K562 (cell line): ENCODE data around the gene CFD. TPM values are rescaled to one million over a fixed set of nuclear protein-coding genes. Genes with fewer than 3 reads are reported as not detected.
A peak's percentile ranks its signal among the peaks of the same experiment; 100 is the strongest.

Experiments used
- BHLHE40 ChIP-seq: IDR thresholded peaks from 2 replicates; pipeline ENCODE4 v1.6.1; 2011; ENCODE audit warnings: low read length, improper control_type of control experiment
- CUX1 ChIP-seq: fragments of 200-800 bp; sonication (Bioruptor generic); IDR thresholded peaks from 2 replicates; pipeline ENCODE4 v1.6.1; 2016; ENCODE audit warnings: missing genetic modification characterization, missing compliant biosample characterization
- EGR1 ChIP-seq: fragments of 450-650 bp; conservative IDR thresholded peaks from 2 replicates; pipeline ENCODE4 v1.6.1; 2017; ENCODE audit warnings: mild to moderate bottlenecking
- ELF4 ChIP-seq: fragments of 450-650 bp; formaldehyde crosslinking; IDR thresholded peaks from 2 replicates; pipeline ENCODE4 v1.4.0; 2022; ENCODE audit warnings: missing genetic modification characterization
- GATAD2A ChIP-seq: fragments of 450-650 bp; IDR thresholded peaks from 2 replicates; pipeline ENCODE4 v1.6.1; 2017
- L3MBTL2 ChIP-seq: fragments of 450-650 bp; IDR thresholded peaks from 2 replicates; pipeline ENCODE4 v1.6.1; 2016; ENCODE audit warnings: mild to moderate bottlenecking, moderate library complexity
- LEF1 ChIP-seq: fragments of 450-650 bp; IDR thresholded peaks from 2 replicates; pipeline ENCODE4 v1.6.1; 2016; ENCODE audit warnings: mild to moderate bottlenecking
- MTA1 ChIP-seq: fragments of 450-650 bp; IDR thresholded peaks from 2 replicates; pipeline ENCODE4 v1.6.1; 2017; ENCODE audit warnings: borderline replicate concordance
- NRF1 ChIP-seq, 2 experiments: fragments of 450-650 bp; IDR thresholded peaks in 1 of 2; conservative IDR thresholded peaks in 1 of 2; 2 replicates each; pipeline ENCODE4 v1.6.1; 2014; ENCODE audit warnings: mild to moderate bottlenecking in 2 of 2
- POLR2G ChIP-seq: fragments of 200-400 bp; formaldehyde crosslinking; IDR thresholded peaks from 2 replicates; pipeline ENCODE4 v1.6.1; 2017; ENCODE audit warnings: low read depth, mild to moderate bottlenecking, antibody characterized with exemption, low read length, moderate library complexity
- RFX5 ChIP-seq: IDR thresholded peaks from 2 replicates; pipeline ENCODE4 v1.6.1; 2011; ENCODE audit warnings: low read depth, mild to moderate bottlenecking, improper control_type of control experiment, low read length
- SP2 ChIP-seq: IDR thresholded peaks from 2 replicates; pipeline ENCODE4 v1.6.1; 2011; ENCODE audit warnings: mild to moderate bottlenecking, low read depth, low read length, moderate library complexity; ENCODE audit not compliant: poor library complexity, severe bottlenecking; ENCODE audit errors: extremely low read depth
- TFAP4 ChIP-seq: sonication (generic); formaldehyde crosslinking; IDR thresholded peaks from 2 replicates; pipeline ENCODE4 v1.8.0; 2022; ENCODE audit warnings: missing genetic modification reagents, mild to moderate bottlenecking, moderate library complexity, borderline replicate concordance
- ZNF41 ChIP-seq: fragments of 250-450 bp; sonication (Bioruptor Pico); conservative IDR thresholded peaks from 2 replicates; pipeline ENCODE4 v1.4.0; 2020; ENCODE audit warnings: mild to moderate bottlenecking
- ZNF583 ChIP-seq: fragments of 250-450 bp; sonication (Bioruptor Pico); IDR thresholded peaks from 2 replicates; pipeline ENCODE4 v1.4.0; 2020
- ZNF75A ChIP-seq: fragments of 450-650 bp; formaldehyde crosslinking; IDR thresholded peaks from 2 replicates; pipeline ENCODE4 v1.4.0; 2020; ENCODE audit warnings: mild to moderate bottlenecking
- polyA plus RNA-seq, 8 experiments: library from polyadenylated mRNA; depleted of rRNA in 4 of 8; stranded (reverse) in 5 of 8; unstranded in 3 of 8; fragments of >200 nt; fragmentation: Nextera tagmentation in 2 of 8; fragmentation: Illumina TruSeq in 1 of 8; extraction: Ambion mirVana in 2 of 8; extraction: Trizol in 1 of 8; gene quantifications; 2 replicates each; pipeline versions ENCODE4 v1.2.1 to v1.2.3, GENCODE V29; 2011 to 2014; ENCODE audit warnings: inconsistent platforms in 1 of 8, missing spikeins in 1 of 8
- total RNA-seq, 7 experiments: library from RNA; depleted of rRNA in 6 of 7; stranded (reverse); fragments of >200 nt in 6 of 7; fragmentation: Illumina TruSeq in 2 of 7; extraction: Trizol in 2 of 7; gene quantifications; 2 replicates each; pipeline versions ENCODE4 v1.2.1 to v1.2.3, GENCODE V29; 2011 to 2021; ENCODE audit warnings: low replicate concordance in 1 of 7
- TF ChIP-seq, protein P1 (sequence below), 2 experiments: IDR thresholded peaks; 2 replicates each; pipeline ENCODE4 v1.6.1; 2012; ENCODE audit warnings: improper control_type of control experiment in 2 of 2, low read depth in 2 of 2, low read length in 2 of 2, borderline replicate concordance in 1 of 2
- TF ChIP-seq, protein P2 (sequence below), 3 experiments: fragments of 200-800 bp in 1 of 3; sonication (Bioruptor generic) in 1 of 3; sonication (generic) in 1 of 3; formaldehyde crosslinking in 1 of 3; IDR thresholded peaks; 2 replicates each; pipeline versions ENCODE4 v1.6.1 to v1.8.0; 2016 to 2022; ENCODE audit warnings: mild to moderate bottlenecking in 2 of 3, missing compliant biosample characterization in 2 of 3, missing genetic modification characterization in 2 of 3, missing genetic modification reagents in 1 of 3

CFD gene
- total and polyA plus RNA-seq, 9 of the 15 experiments (the other 6 are each of a cell fraction or from before 2014, with no cell fraction given) = 0.52 to 59.4 (median 7.6) TPM

DNA sequence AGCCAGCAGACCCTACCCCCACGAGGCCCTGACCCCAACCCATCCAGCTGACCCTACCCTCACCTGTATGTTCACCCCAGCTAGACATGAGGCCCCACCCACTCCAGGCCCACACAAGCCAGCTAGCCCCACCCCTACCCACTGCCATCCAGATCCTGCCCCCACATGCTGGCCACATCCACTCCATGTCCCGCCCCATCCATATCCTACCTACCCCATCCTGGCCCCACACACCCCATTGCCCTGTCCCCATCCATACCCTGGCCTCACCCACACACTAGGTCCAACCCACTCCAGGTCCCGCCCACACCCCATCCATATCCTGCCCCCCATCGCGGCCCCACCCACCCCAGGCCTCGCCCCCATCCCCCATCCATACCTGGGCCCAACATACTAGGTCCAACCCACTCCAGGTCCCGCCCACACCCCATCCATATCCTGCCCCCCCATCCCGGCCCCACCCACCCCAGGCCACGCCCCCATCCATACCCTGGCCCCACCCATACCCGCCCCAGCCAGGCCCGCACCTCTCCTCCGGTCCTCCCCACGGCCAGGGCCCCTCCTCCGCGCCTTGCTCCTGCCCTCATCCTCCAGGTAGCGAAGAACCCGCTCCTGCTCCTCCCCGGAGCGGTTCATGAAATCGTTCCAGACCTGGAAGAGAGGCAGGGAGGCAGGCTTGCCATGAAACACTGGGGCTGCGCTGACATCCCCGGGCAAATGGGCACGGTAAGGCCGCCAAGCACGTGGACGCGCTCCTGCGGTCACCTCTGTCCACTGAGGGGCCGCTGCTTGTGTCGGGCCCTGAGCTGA lies 41.0 kb downstream of the CFD start (continued):
- no peak for TF ChIP-seq CUX1
- TF ChIP-seq ELF4 = peak; percentile 53; the same call in 1 of the 2 replicates
- peak; percentile 47 for TF ChIP-seq POLR2G
- TF ChIP-seq BHLHE40 = peak; percentile 50
- TF ChIP-seq GATAD2A = no peak
- TF ChIP-seq, protein P1, sequence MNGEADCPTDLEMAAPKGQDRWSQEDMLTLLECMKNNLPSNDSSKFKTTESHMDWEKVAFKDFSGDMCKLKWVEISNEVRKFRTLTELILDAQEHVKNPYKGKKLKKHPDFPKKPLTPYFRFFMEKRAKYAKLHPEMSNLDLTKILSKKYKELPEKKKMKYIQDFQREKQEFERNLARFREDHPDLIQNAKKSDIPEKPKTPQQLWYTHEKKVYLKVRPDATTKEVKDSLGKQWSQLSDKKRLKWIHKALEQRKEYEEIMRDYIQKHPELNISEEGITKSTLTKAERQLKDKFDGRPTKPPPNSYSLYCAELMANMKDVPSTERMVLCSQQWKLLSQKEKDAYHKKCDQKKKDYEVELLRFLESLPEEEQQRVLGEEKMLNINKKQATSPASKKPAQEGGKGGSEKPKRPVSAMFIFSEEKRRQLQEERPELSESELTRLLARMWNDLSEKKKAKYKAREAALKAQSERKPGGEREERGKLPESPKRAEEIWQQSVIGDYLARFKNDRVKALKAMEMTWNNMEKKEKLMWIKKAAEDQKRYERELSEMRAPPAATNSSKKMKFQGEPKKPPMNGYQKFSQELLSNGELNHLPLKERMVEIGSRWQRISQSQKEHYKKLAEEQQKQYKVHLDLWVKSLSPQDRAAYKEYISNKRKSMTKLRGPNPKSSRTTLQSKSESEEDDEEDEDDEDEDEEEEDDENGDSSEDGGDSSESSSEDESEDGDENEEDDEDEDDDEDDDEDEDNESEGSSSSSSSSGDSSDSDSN (IDR thresholded peaks at IDR 0.05; ENCODE audit: borderline replicate concordance in 1 of 2, low read depth in 2 of 2, low read length in 2 of 2) = peak in 1 of 2 experiments; percentile 63; a peak in 1 of 4 replicates
- no peak for TF ChIP-seq ZNF41 (CRISPR knock-in tag)
- no peak for TF ChIP-seq NRF1 (conservative IDR thresholded peaks at IDR 0.05 in 1 of 2, IDR thresholded peaks at IDR 0.05 in 1 of 2)
- TF ChIP-seq SP2 = no peak
- peak; percentile 36; the same call in 1 of the 2 replicates for TF ChIP-seq TFAP4 (CRISPR knock-in tag)
- TF ChIP-seq, protein P2, sequence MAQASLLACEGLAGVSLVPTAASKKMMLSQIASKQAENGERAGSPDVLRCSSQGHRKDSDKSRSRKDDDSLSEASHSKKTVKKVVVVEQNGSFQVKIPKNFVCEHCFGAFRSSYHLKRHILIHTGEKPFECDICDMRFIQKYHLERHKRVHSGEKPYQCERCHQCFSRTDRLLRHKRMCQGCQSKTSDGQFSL (CRISPR knock-in tag; IDR thresholded peaks at IDR 0.05) = no peak
- TF ChIP-seq, protein P2 (tag; IDR thresholded peaks at IDR 0.05) = peak in 1 of 2 experiments; percentile 32; a peak in 1 of 4 replicates
- peak; percentile 66; the same call in 1 of the 2 replicates for TF ChIP-seq L3MBTL2
- TF ChIP-seq EGR1 = peak; percentile 72
- TF ChIP-seq RFX5 = no peak
- no peak for TF ChIP-seq ZNF75A (CRISPR knock-in tag)
- TF ChIP-seq ZNF583 (CRISPR knock-in tag) = no peak
- 0 out of 2 replicates have a peak, but pooled peaks have one; percentile 31 for TF ChIP-seq LEF1
- no peak for TF ChIP-seq MTA1
